Esophagus muscularis mucosa (tissue), 4 donors: Measurements from ENCODE around the gene STRN3. TPM values are rescaled to one million over a fixed set of nuclear protein-coding genes. Genes with fewer than 3 reads are reported as not detected.

Experiments used
- DNase-seq: peaks from one replicate; pipeline ENCODE4 v3.0.0-alpha.2; 2017; ENCODE audit errors: extremely low spot score
- H3K27ac ChIP-seq, 4 donors: fragments of 200-600 bp; sonication (generic); replicated peaks in 1 of 4; 1 replicate in 3 of 4; 2 replicates in 1 of 4; pipeline ENCODE4 v1.5.1; 2016 to 2019; ENCODE audit warnings: mild to moderate bottlenecking in 1 of 4
- H3K27me3 ChIP-seq, 4 donors: fragments of 200-600 bp; sonication (generic); one replicate each; pipeline versions ENCODE4 v1.5.1 to v1.6.0; 2016 to 2019
- H3K36me3 ChIP-seq, 4 donors: fragments of 200-600 bp; sonication (generic); one replicate each; pipeline ENCODE4 v1.5.1; 2016 to 2019
- H3K4me1 ChIP-seq, 4 donors: fragments of 200-600 bp; sonication (generic); one replicate each; pipeline ENCODE4 v1.5.1; 2016 to 2019
- H3K4me3 ChIP-seq, 4 donors: fragments of 200-600 bp; sonication (generic); 1 replicate in 2 of 4; 2 replicates in 2 of 4; pipeline ENCODE4 v1.5.1; 2016 to 2019; ENCODE audit warnings: mild to moderate bottlenecking in 4 of 4, moderate library complexity in 1 of 4
- H3K9me3 ChIP-seq, 4 donors: fragments of 200-600 bp; sonication (generic); 1 replicate in 3 of 4; 2 replicates in 1 of 4; pipeline ENCODE4 v1.5.1; 2016 to 2019
- EP300 ChIP-seq: sonication (generic); formaldehyde crosslinking; IDR thresholded peaks from one replicate; pipeline ENCODE4 v1.6.1; 2017; ENCODE audit warnings: antibody characterized with exemption
- POLR2A ChIP-seq: fragments of 450-650 bp; IDR thresholded peaks from one replicate; pipeline ENCODE4 v1.6.1; 2017; ENCODE audit warnings: antibody characterized with exemption, moderate library complexity, mild to moderate bottlenecking, low read depth
- POLR2AphosphoS5 ChIP-seq, 2 donors: sonication (generic); formaldehyde crosslinking; IDR thresholded peaks; one replicate each; pipeline ENCODE4 v1.6.1; 2017; ENCODE audit warnings: antibody characterized with exemption in 2 of 2
- WGBS: methylation state at CpG from one replicate; pipeline ENCODE4 v1.1.5; 2018; 5-methylcytosine and 5-hydroxymethylcytosine counted together
- intact Hi-C: fragments of 100-400 bp; cut with DNase I; formaldehyde crosslinking; loops from one replicate; pipeline ENCODE4 v1.15.1; 2023
- total RNA-seq, 4 donors: library from RNA; depleted of rRNA; stranded (reverse); fragments of >200 nt; gene quantifications; one replicate each; pipeline versions ENCODE4 v1.1.0 to v1.2.1, GENCODE V29; 2016
- TF ChIP-seq, protein P1 (sequence below), 3 experiments: fragments of 200-600 bp in 2 of 3; fragments of 450-650 bp in 1 of 3; sonication (generic) in 2 of 3; IDR thresholded peaks; one replicate each; pipeline ENCODE4 v1.5.1; 2017 to 2019; ENCODE audit warnings: antibody characterized with exemption in 3 of 3, mild to moderate bottlenecking in 2 of 3, moderate library complexity in 1 of 3

Gene STRN3
- total RNA-seq, 4 donors from 2014 or later: 54.5 to 90.1 (median 68.9) TPM

DNA sequence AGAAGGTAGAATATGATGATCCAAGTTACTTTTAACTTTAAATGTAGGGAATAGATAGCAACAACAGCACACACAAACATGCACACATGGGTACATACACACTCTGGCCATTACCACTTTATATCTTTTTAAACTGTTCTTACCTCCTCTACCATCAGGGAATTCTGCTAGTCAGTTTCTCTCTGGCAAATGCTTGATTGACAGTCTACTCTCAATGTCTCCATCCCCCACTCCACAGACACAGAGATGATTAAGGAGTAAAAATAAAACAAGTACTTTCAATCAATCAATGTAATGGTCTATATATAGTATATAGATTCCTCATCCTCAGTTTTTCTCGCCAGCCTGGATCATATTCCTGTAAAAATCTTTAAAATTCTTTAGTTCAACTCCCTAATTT is 16.1 kb upstream of the STRN3 start:
- H3K4me3 ChIP-seq: no peak overlapping the region
- DNase-seq: peak; percentile 14
- peaks cover 0 to 19% (median 10%) of the 10 kb centered on the region in 4 donors for H3K4me1 ChIP-seq
- no peaks in the 10 kb centered on the region for H3K9me3 ChIP-seq
- peaks cover 0 to 3% (median 0%) of the 10 kb centered on the region in 4 donors for H3K36me3 ChIP-seq
- no peak overlapping the region for H3K27ac ChIP-seq
- intact Hi-C loops: no loop called here
- H3K27me3 ChIP-seq: no peaks in the 10 kb centered on the region
- WGBS: 90% methylated on average over 1 of the region's 1 CpG
- TF ChIP-seq POLR2A (no peak), POLR2AphosphoS5 (IDR thresholded peaks at IDR 0.05) (no peak), EP300 (no peak)
- TF ChIP-seq, protein P1, sequence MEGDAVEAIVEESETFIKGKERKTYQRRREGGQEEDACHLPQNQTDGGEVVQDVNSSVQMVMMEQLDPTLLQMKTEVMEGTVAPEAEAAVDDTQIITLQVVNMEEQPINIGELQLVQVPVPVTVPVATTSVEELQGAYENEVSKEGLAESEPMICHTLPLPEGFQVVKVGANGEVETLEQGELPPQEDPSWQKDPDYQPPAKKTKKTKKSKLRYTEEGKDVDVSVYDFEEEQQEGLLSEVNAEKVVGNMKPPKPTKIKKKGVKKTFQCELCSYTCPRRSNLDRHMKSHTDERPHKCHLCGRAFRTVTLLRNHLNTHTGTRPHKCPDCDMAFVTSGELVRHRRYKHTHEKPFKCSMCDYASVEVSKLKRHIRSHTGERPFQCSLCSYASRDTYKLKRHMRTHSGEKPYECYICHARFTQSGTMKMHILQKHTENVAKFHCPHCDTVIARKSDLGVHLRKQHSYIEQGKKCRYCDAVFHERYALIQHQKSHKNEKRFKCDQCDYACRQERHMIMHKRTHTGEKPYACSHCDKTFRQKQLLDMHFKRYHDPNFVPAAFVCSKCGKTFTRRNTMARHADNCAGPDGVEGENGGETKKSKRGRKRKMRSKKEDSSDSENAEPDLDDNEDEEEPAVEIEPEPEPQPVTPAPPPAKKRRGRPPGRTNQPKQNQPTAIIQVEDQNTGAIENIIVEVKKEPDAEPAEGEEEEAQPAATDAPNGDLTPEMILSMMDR (IDR thresholded peaks at IDR 0.05): no peak

GRCh38 chr14:31038521-31039166 is 12.5 kb upstream of the STRN3 start:
- intact Hi-C loops: no loop called here
- 80% methylated on average over 2 of the region's 3 CpGs for WGBS
- DNase-seq: peak; percentile 60
- H3K27ac ChIP-seq: no peak overlapping the region
- no peak overlapping the region for H3K4me3 ChIP-seq
- H3K36me3 ChIP-seq: peaks cover 0 to 12% (median 0%) of the 10 kb centered on the region in 4 donors
- H3K4me1 ChIP-seq: peaks cover under 1 to 24% (median 17%) of the 10 kb centered on the region in 4 donors
- no peak for TF ChIP-seq POLR2AphosphoS5 (IDR thresholded peaks at IDR 0.05)
- TF ChIP-seq POLR2A: no peak
- TF ChIP-seq, protein P1 (IDR thresholded peaks at IDR 0.05): no peak
- no peak for TF ChIP-seq EP300
- H3K27me3 ChIP-seq: no peaks in the 10 kb centered on the region
- no peaks in the 10 kb centered on the region for H3K9me3 ChIP-seq

GRCh38 chr14:31037709-31038221 is 11.6 kb upstream of the STRN3 start:
- Histone ChIP-seq H3K27ac (peak overlapping the region in 3 of 4 donors; percentile 11 to 48 (median 33)), H3K36me3 (peaks cover 0 to 12% (median 0%) of the 10 kb centered on the region in 4 donors), H3K27me3 (no peaks in the 10 kb centered on the region), H3K9me3 (no peaks in the 10 kb centered on the region), H3K4me3 (no peak overlapping the region), H3K4me1 (peaks cover 4 to 33% (median 26%) of the 10 kb centered on the region in 4 donors)
- intact Hi-C loops: no loop called here
- WGBS: 28% methylated on average over 1 of the region's 1 CpG
- DNase-seq: peak; percentile 50
- TF ChIP-seq EP300: no peak
- TF ChIP-seq POLR2AphosphoS5 (IDR thresholded peaks at IDR 0.05): no peak
- TF ChIP-seq, protein P1 (IDR thresholded peaks at IDR 0.05): no peak
- TF ChIP-seq POLR2A: no peak

DNA sequence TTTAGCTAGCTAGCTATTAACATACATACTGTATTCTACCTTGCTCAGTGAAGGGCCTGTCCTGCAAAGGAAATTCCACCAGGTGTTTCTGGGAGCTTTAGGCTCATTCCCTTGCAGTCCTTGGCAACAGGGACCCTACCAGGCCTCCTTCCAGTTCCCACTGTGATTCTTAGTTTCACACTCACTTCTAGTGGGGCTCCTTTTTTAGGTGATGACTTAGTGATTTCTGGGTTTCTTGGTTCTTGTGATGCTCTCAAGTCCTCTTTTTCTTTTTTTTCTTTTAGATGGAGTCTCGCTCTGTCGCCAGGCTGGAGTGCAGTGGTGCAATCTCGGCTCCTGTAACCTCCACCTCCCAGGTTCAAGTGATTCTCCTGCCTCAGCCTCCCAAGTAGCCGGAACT is 10.4 kb upstream of the STRN3 start:
- Histone ChIP-seq H3K27me3 (no peaks in the 10 kb centered on the region), H3K36me3 (peaks cover 0 to 12% (median 0%) of the 10 kb centered on the region in 4 donors), H3K4me3 (no peak overlapping the region), H3K9me3 (no peaks in the 10 kb centered on the region), H3K4me1 (peaks cover 4 to 40% (median 32%) of the 10 kb centered on the region in 4 donors), H3K27ac (peak overlapping the region in 1 of 4 donors; percentile 33)
- peak; percentile 64 for DNase-seq
- intact Hi-C loops: no loop called here
- 98% methylated on average over 4 of the region's 4 CpGs for WGBS
- TF ChIP-seq, protein P1 (IDR thresholded peaks at IDR 0.05): no peak
- TF ChIP-seq POLR2AphosphoS5 (IDR thresholded peaks at IDR 0.05) (no peak), EP300 (no peak), POLR2A (no peak)
